ENCODE data around the gene SLC26A1. TPM values are rescaled to one million over a fixed set of nuclear protein-coding genes. Genes with fewer than 3 reads are reported as not detected.

SLC26A1 gene
- polyA plus RNA-seq, 1 donor (not counting 4 experiments of a cell fraction or from before 2014, with no cell fraction given): not detected

DNA sequence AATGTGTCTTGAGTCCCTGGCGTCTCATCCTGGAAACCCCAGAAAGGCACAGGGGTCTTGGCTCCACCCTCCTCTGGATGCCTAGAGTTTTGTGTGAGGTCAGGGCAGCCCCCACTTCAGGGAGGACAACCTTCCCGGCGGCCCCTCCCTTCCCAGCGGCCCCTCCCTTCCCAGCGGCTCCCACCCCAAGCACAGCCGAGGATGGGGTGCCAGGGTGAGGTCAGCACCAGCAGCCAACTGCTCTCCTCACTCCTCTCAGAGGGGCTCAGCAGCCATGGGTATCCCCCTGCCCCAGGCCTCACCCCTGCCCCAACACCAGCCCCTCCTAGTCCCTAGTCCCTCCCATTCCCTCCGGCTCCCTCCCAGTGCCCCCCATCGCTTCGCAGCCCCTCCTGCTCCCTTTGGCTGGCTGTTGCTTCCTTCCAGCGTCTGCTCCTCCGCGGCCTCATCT is 37.2 kb downstream of the SLC26A1 start:
- Histone ChIP-seq H3K36me3 (ENCODE audit: control insufficient read depth in 2 of 2, extremely low read depth in 1 of 2, insufficient read depth in 2 of 2, low read length in 2 of 2) (peaks cover 0 to 6% of the 10 kb centered on the region in 2 experiments), H3K27me3 (ENCODE audit: control insufficient read depth, extremely low read depth, insufficient read depth, low read length) (no peaks in the 10 kb centered on the region), H3K9ac (ENCODE audit: control insufficient read depth, extremely low read depth, insufficient read depth, low read length) (no peak overlapping the region), H3K79me2 (ENCODE audit: control insufficient read depth, insufficient read depth, low read length) (no peaks in the 10 kb centered on the region), H2AFZ (ENCODE audit: control insufficient read depth, low read length) (no peak overlapping the region), H3K9me3 (ENCODE audit: control insufficient read depth, low read depth, low read length) (no peaks in the 10 kb centered on the region), H3K4me3 (ENCODE audit: control insufficient read depth in 2 of 3, extremely low read depth in 1 of 3, insufficient read depth in 2 of 3, low read depth in 1 of 3, low read length in 3 of 3) (no peak overlapping the region), H4K20me1 (ENCODE audit: control insufficient read depth, extremely low read depth, insufficient read depth, low read length) (no peaks in the 10 kb centered on the region), H3K4me2 (ENCODE audit: control insufficient read depth, extremely low read depth, insufficient read depth, low read depth, low read length) (no peak overlapping the region), H3K4me1 (ENCODE audit: control insufficient read depth, extremely low read depth, insufficient read depth, low read length) (no peaks in the 10 kb centered on the region), H3K9me1 (ENCODE audit: control insufficient read depth, extremely low read depth, insufficient read depth, low read length) (no peaks in the 10 kb centered on the region), H3K27ac (ENCODE audit: control insufficient read depth, insufficient read depth, low read length) (no peak overlapping the region)
- dilution Hi-C loops (cut with MboI; ENCODE audit: extremely low pct_ligation_motif_present, low sequenced_read_pairs): no loop called here
- TF ChIP-seq CTCF (optimal IDR thresholded peaks at IDR 0.05 in 1 of 3, IDR thresholded peaks at IDR 0.05 in 1 of 3, conservative IDR thresholded peaks at IDR 0.05 in 1 of 3; ENCODE audit: extremely low read depth in 1 of 3, insufficient read depth in 2 of 3, low read length in 3 of 3) (no peak), EZH2 (IDR thresholded peaks at IDR 0.05; ENCODE audit: low read length) (no peak)
- no peak for FAIRE-seq
- DNase-seq (ENCODE audit: low read depth, low spot score): no peak

DNA sequence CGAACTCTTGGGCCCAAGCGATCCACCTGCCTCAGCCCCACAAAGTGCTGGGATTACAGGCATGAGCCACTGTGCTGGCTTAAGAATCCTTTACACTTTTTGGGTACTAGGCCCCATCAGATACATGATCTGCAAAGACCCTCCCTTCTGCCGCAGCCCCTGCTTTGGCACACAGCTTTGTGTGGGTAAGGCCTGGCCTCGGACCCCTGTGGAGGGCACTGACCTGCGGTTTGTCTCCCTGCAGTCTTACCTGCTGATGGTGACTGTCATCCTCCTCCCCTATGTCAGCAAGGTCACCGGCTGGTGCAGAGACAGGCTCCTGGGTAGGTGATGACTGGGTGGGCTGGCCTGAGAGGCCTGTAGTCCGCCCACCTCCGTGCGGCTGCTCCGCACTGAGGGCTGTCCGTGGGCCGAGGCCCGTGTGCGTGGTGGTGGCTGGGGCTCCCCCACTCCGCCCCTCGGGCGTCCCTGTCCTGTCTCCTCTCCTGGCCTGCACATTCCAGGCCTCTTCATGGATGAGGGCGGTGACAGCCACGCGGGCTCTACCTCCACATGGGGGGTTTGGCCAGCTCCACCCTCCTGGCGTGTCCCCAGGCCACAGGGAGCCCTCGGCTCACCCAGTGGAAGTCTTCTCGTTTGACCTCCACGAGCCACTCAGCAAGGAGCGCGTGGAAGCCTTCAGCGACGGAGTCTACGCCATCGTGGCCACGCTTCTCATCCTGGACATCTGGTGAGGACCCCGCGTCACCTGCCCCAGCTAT is 37.9 kb downstream of the SLC26A1 start:
- TF ChIP-seq EZH2 (IDR thresholded peaks at IDR 0.05; ENCODE audit: low read length): no peak
- no peak for TF ChIP-seq CTCF (optimal IDR thresholded peaks at IDR 0.05 in 1 of 3, IDR thresholded peaks at IDR 0.05 in 1 of 3, conservative IDR thresholded peaks at IDR 0.05 in 1 of 3; ENCODE audit: extremely low read depth in 1 of 3, insufficient read depth in 2 of 3, low read length in 3 of 3)
- no peak overlapping the region for H3K4me2 ChIP-seq (ENCODE audit: control insufficient read depth, extremely low read depth, insufficient read depth, low read depth, low read length)
- no peaks in the 10 kb centered on the region for H3K27me3 ChIP-seq (ENCODE audit: control insufficient read depth, extremely low read depth, insufficient read depth, low read length)
- H3K36me3 ChIP-seq (ENCODE audit: control insufficient read depth in 2 of 2, extremely low read depth in 1 of 2, insufficient read depth in 2 of 2, low read length in 2 of 2): peaks cover 0 to 5% of the 10 kb centered on the region in 2 experiments
- H3K4me3 ChIP-seq (ENCODE audit: control insufficient read depth in 2 of 3, extremely low read depth in 1 of 3, insufficient read depth in 2 of 3, low read depth in 1 of 3, low read length in 3 of 3): no peak overlapping the region
- H3K4me1 ChIP-seq (ENCODE audit: control insufficient read depth, extremely low read depth, insufficient read depth, low read length): no peaks in the 10 kb centered on the region
- H3K79me2 ChIP-seq (ENCODE audit: control insufficient read depth, insufficient read depth, low read length): no peaks in the 10 kb centered on the region
- dilution Hi-C loops (cut with MboI; ENCODE audit: extremely low pct_ligation_motif_present, low sequenced_read_pairs): no loop called here
- H3K9me1 ChIP-seq (ENCODE audit: control insufficient read depth, extremely low read depth, insufficient read depth, low read length): no peaks in the 10 kb centered on the region
- FAIRE-seq (no peak), DNase-seq (ENCODE audit: low read depth, low spot score) (no peak)
- no peak overlapping the region for H2AFZ ChIP-seq (ENCODE audit: control insufficient read depth, low read length)
- H4K20me1 ChIP-seq (ENCODE audit: control insufficient read depth, extremely low read depth, insufficient read depth, low read length): no peaks in the 10 kb centered on the region
- no peaks in the 10 kb centered on the region for H3K9me3 ChIP-seq (ENCODE audit: control insufficient read depth, low read depth, low read length)
- no peak overlapping the region for H3K9ac ChIP-seq (ENCODE audit: control insufficient read depth, extremely low read depth, insufficient read depth, low read length)
- H3K27ac ChIP-seq (ENCODE audit: control insufficient read depth, insufficient read depth, low read length): no peak overlapping the region
